Embryonic facial prominence (tissue), 1 donor: ENCODE measurements around the gene DPYSL5.

Experiments used
- DNase-seq: peaks from one replicate; pipeline ENCODE4 v3.0.0-alpha.2; 2016; ENCODE audit errors: extremely low spot score

DPYSL5 gene

GRCh38 chr2:26993768-26994167 lies 145.8 kb downstream of the DPYSL5 start:
- DNase-seq, result no peak

DNA sequence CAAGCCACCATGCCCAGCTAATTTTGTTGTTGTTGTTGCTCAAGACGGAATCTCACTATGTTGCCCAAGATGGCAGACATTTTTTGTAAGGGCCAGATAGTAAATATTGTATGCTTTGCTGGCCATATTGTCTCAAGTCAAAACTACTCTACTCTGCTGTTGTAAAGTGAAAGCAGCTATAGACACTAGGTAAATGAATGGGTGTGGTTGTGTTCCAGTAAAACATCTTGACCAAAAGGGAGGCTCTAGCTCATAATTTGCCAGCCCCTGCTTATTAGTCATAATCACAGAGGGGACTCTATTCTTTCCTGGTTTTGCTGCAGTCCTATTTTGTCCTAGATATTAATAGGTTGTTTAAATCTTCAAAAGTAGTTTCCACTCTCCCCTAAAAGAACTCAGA lies 147.1 kb downstream of the DPYSL5 start:
- no peak for DNase-seq

DNA sequence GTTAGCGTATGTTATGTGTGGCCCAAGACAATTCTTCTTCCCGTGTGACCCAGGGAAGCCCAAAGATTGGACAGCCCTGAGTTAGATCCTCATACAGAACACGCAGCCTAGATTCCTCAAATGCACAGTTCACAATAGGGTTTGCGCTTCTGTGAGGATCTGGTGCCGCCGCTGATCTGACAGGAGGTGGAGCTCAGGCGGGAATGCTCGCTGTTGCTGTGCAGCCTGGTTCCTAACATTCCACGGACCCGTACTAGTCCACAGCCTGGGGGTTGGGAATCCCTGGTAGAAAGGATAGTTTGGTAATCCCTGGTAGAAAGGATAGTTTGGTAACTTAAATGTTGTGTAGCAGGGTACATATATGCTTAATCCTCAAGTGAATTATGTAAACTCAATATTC lies 149.5 kb downstream of the DPYSL5 start:
- DNase-seq, result no peak

GRCh38 chr2:26998323-26998722 lies 150.4 kb downstream of the DPYSL5 start:
- no peak for DNase-seq
